Hindlimb muscle (tissue), 1 donor: ENCODE data around the gene CDRT15. TPM values are rescaled to one million over a fixed set of nuclear protein-coding genes. Genes with fewer than 3 reads are reported as not detected.
"Not testable (repeated sequence)": the region's sequence is repeated elsewhere in the genome, so short reads cannot be mapped to it uniquely, and the experiment has no call there.

Experiments
- DNase-seq: peaks from one replicate; pipeline ENCODE4 v3.0.0-alpha.2; 2013
- polyA plus RNA-seq: library from polyadenylated mRNA; unstranded; fragments of 120-200 nt; gene quantifications from one replicate; pipeline ENCODE4 v1.2.1, GENCODE V29; 2013; ENCODE audit not compliant: insufficient read length

The CDRT15 gene
- 0.86 TPM for polyA plus RNA-seq

- DNase-seq, result not testable (repeated sequence)
Measured at GRCh38 chr17:14236762-14237161, at the start of gene CDRT15. TSS of gene CDRT15 (minus strand) at chr17:14236862. CDS start at chr17:14236833, 29 bp downstream.

DNA sequence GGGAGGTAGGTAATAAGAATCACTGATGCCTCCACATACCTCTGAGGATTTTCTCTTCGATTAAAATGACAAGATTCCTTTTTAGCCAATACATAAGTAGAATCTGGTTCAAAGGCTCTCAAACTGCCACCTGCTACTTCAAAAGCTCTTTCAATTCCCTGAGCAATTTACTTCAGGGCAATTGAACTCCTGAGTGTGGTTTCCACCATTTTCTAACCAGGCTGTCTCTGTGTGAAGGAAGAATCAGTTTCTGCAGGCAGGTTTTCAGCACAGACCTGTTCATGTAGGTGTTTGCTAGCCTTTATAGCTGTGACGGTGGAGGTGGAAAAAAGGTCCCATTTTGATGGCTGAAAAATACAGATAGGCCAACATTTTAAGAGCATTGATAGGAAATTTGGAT is 46.1 kb upstream of the CDRT15 start:
- no peak for DNase-seq

- no peak for DNase-seq
Measured at GRCh38 chr17:14281530-14281929, 44.9 kb upstream of the CDRT15 start.

DNA sequence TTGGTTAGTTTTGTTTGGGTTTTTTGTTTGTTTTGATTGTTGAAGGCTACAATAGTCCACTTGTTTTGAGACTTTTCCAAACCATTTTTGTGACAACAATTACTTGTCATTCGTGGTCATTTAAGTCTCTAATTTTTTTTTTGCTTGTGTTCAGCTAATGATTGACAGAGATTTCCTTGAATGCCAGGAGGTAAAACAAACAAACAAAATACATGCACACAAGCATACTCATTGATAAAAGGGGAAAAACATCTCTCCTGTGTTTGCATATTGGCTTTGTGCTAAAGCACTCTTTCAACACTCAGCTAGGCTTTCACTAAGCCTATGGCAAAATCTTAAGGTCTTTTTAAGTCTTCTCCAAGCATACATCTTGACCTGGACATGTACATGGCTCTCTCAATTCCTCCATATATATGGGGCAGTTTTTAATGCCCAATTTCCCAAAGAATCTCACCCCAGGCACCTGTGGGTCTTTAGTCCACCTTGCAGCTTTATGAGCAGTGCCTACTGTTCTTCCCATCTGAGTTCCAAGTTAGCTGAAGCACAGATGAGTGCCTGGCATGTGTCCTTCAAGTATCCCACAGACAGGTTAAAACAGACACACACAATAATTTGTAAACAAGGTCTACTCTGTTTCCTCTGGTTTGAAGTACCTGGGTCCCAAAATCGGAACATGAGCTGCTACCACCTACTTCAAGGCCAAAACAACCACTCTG is 40.0 kb upstream of the CDRT15 start:
- no peak for DNase-seq

GRCh38 chr17:14270508-14270907 is 33.8 kb upstream of the CDRT15 start:
- DNase-seq, result no peak

- DNase-seq, result no peak
Measured at GRCh38 chr17:14269473-14269872, 32.8 kb upstream of the CDRT15 start.

GRCh38 chr17:14268264-14268663 is 31.6 kb upstream of the CDRT15 start:
- DNase-seq, result no peak

GRCh38 chr17:14261406-14261805 is 24.7 kb upstream of the CDRT15 start:
- no peak for DNase-seq

- DNase-seq, result no peak
Measured at GRCh38 chr17:14245629-14246028, 9.0 kb upstream of the CDRT15 start.

DNA sequence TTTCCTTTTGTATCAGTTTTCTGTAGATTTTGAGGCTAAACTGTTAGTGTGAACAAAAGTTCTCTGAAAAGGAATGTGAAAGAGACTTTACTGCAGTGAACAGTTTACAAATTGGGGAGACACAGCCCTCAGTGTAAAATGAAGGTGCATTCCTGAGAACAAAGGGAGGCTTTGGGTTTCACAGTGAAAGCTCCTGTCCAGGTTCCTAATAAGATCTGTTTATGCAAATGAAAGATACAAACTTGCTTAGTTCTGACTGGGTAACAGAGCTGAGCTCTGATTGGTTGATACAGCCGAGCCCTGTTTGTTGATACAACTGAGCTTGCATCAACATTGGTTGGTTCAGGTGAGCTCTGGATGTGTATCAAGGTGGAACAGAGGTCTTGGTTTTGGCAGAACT is 8.3 kb upstream of the CDRT15 start:
- no peak for DNase-seq

DNA sequence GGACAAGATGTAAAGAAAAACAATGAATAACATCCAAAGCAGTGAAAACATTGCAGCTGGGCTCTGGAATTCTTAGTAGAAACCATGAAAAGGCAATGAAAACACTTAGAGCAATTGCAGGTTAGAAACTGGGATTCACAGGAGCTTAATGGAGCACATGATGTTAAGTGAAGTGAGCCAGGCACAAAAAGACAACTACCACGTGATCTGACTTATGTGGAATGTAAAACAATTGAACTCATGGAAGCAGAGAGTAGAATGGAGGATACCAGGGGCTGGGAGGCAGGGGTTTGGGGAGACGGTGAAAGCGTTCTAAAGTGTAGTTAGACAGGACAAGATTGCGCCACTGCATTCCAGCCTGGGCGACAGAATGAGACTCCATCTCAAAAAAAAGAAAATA is 2.6 kb upstream of the CDRT15 start:
- not testable (repeated sequence) for DNase-seq

- not testable (repeated sequence) for DNase-seq
Measured at GRCh38 chr17:14236032-14236431, 630 bp downstream of the CDRT15 start.

- not testable (repeated sequence) for DNase-seq
Measured at GRCh38 chr17:14235047-14235446, 1.6 kb downstream of the CDRT15 start.

DNA sequence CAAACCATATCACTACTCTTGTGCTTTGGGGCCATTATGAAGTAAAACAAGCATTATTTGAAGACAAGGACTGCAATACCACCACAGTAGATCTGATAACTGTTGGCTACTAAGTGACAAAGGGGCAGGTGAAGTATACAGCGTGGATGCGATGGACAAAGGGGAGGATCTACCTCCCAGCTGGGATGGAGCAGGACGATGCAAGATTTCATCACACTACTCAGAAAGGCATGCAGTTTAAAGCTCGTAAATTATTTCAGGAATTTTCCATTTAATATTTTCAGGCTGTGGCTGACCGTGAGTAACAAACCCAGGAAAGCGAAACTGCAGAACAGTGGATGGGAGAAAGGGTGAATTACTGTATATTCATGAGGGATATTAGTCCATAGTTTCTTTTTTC is 5.5 kb downstream of the CDRT15 start:
- not testable (repeated sequence) for DNase-seq

DNA sequence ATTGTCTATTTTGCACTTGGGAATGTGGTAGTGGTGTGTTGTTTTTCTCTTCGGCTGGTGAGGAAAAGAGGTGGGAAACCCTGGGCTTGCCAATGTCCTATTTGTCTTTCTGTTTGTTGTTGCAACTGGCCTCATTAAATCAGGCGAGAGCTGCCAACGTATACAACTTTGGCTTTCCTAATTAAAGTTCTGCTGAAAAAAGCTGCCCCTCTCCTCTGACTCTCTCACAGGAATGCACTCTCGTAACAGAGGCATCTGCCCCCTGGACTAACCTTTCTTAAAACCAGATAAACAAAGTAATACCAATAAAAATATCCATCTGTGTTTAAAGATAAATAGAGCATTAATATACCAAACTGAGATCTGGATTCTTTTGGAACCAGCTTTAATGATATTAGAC is 7.8 kb downstream of the CDRT15 start:
- DNase-seq, result no peak

- no peak for DNase-seq
Measured at GRCh38 chr17:14227052-14227451, 9.6 kb downstream of the CDRT15 start.

DNA sequence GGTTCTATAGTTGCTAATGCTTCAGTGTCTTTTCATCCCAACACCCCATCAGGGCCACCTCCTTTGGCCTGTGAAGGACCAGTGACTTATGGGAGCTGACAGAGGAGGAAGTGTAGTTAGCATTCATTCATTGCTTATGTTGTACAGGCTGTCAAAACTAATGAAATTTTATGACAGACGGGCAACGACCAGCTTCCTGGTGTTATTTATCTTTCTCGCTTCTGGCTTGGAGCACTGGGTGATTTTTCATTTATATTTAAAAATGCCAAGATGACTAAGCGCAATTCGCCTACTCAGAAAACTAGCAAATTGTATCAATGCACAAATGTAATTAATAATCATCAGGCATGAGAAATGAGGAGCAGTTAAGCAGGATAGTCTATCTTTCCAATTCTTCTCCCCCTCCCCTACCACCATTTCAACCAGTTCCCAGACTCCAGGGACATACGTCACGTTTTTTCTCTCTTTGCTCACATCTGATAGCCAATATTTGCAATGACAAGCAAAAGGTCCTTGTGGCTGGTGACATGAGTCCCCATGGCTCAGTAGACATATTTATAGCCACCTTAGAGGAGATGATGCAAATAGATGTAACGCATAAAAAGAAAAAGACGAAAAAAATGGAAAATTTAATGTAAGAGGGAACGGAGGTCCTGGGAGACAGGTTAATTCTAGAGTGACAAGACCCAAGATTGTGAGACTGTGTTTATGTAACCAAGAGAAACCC is 11.2 kb downstream of the CDRT15 start:
- DNase-seq, result no peak

GRCh38 chr17:14222611-14223010 is 14.1 kb downstream of the CDRT15 start:
- no peak for DNase-seq

DNA sequence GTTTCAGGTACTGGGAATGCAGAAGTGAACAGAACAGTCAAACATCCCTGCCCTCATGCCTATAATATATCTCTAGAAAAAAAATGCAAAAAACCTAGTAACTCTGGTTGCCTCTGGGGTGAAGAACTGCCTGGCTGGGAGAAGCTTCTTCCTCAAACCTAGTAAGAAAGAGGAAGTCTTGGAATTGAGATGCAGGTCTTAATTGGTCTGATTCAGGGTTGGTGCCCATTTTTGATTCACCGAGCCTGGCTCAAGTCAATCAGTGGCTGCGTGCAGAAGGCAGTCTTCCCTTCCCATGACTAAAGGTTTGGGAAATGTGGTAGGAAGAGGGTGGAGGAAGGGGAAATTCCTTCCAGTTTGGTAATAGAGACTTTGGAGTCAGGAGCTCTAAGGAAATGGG is 22.4 kb downstream of the CDRT15 start:
- DNase-seq, result no peak

DNA sequence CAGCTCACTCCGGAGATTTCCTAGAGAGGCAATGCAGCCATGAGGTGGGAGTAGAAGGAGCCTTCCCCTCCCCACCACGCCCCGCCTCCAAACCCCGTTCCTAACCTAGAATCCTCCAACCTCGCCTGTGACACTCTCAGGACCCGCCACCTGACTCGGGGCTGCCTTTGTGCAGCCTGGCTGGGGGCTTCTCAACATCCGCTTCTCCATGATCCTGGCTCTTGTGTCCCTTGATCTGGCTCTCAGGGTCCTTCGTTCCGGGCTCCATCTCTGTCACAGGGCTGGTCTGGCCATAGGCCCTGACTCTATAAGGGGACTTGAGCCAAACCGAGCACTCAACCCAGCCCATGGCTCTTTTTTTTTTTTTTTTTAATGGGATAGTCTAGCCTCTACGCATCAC is 24.3 kb downstream of the CDRT15 start:
- no peak for DNase-seq

DNA sequence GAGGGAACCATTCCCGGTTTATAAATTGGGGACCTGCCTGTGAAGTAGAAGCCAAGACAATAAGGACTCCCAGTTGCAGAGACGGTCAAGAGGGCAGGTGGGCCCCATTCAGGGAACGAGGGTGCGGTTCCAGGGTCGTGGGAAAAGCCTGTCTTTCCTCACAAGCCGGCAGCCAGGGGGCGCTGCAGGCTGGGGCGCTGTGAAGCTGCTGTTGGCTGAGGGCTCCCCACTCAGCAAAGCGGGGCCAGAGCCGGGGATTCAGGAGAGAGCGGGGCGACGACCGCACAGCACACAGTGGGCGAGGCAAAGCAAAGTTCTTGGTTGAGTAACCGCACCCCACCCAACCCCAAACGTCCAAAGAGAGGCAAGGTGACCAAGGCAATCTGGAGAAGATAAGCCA is 24.9 kb downstream of the CDRT15 start:
- DNase-seq, result no peak

DNA sequence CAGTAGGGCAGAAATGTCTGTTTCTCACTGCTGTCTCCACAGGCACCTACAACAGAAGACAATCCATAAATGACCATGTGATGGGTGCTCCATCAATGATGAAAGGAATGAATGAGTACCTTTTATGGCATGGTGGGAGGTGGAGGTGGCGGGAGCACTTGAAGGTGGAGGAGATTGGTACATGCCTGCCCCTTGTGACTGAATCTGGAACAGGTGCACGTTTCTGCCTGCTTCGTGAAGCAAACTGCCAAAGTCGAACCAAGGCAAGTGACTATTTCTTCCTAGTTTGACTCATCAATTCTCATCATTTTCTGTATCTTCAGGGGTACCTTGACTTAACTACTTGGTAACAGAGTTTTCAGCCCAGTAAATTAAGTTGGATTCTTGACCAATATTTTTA is 25.4 kb downstream of the CDRT15 start:
- DNase-seq, result no peak

GRCh38 chr17:14209215-14209614 is 27.4 kb downstream of the CDRT15 start:
- no peak for DNase-seq

DNA sequence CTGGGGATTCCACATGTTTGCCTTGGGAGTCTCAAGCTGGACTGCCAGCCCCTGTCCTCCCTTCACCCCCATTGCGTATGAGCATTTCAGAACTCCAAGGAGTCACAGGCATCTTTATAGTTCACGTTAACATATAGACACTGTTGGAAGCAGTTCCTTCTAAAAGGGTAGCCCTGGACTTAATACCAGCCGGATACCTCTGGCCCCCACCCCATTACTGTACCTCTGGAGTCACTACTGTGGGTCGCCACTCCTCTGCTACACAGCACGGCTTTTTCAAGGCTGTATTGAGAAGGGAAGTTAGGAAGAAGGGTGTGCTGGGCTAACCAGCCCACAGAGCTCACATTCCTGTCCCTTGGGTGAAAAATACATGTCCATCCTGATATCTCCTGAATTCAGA is 28.9 kb downstream of the CDRT15 start:
- DNase-seq, result no peak
